ENCODE results near the gene ATRAID. TPM values are rescaled to one million over a fixed set of nuclear protein-coding genes. Genes with fewer than 3 reads are reported as not detected.
A peak's percentile ranks its signal among the peaks of the same experiment; 100 is the strongest.
"Not testable (repeated sequence)": the region's sequence is repeated elsewhere in the genome, so short reads cannot be mapped to it uniquely, and the experiment has no call there.

ATRAID gene
- total RNA-seq, 1 experiment from 2014 or later, result 196 TPM

GRCh38 chr2:27194538-27195354 lies 17.1 kb upstream of the ATRAID start:
- peak; percentile 45 for DNase-seq (ENCODE audit: low spot score)

- not testable (repeated sequence) for DNase-seq (ENCODE audit: low spot score)
Measured at GRCh38 chr2:27195799-27196198, 16.0 kb upstream of the ATRAID start.

GRCh38 chr2:27198068-27198467 lies 13.8 kb upstream of the ATRAID start:
- DNase-seq (ENCODE audit: low spot score), result not testable (repeated sequence)

GRCh38 chr2:27198627-27199026 lies 13.2 kb upstream of the ATRAID start:
- no peak for DNase-seq (ENCODE audit: low spot score)

GRCh38 chr2:27199241-27199640 lies 12.6 kb upstream of the ATRAID start:
- DNase-seq (ENCODE audit: low spot score), result no peak

GRCh38 chr2:27201675-27202074 lies 10.2 kb upstream of the ATRAID start:
- no peak for DNase-seq (ENCODE audit: low spot score)

- DNase-seq (ENCODE audit: low spot score), result no peak
Measured at GRCh38 chr2:27202854-27203253, 9.0 kb upstream of the ATRAID start.

GRCh38 chr2:27203741-27204140 lies 8.1 kb upstream of the ATRAID start:
- DNase-seq (ENCODE audit: low spot score), result no peak

- no peak for DNase-seq (ENCODE audit: low spot score)
Measured at GRCh38 chr2:27204566-27204965, 7.3 kb upstream of the ATRAID start.

- DNase-seq (ENCODE audit: low spot score), result no peak
Measured at GRCh38 chr2:27205206-27205605, 6.6 kb upstream of the ATRAID start.

GRCh38 chr2:27206346-27206745 lies 5.5 kb upstream of the ATRAID start:
- no peak for DNase-seq (ENCODE audit: low spot score)

- DNase-seq (ENCODE audit: low spot score), result no peak
Measured at GRCh38 chr2:27208486-27209050, 3.3 kb upstream of the ATRAID start.

- no peak for DNase-seq (ENCODE audit: low spot score)
Measured at GRCh38 chr2:27209621-27210401, 2.0 kb upstream of the ATRAID start.

- no peak for DNase-seq (ENCODE audit: low spot score)
Measured at GRCh38 chr2:27211241-27211942, 449 bp upstream of the ATRAID start.

- no peak for DNase-seq (ENCODE audit: low spot score)
Measured at GRCh38 chr2:27212626-27213471, 1.0 kb downstream of the ATRAID start.

GRCh38 chr2:27214941-27215340 lies 3.1 kb downstream of the ATRAID start:
- DNase-seq (ENCODE audit: low spot score), result no peak

GRCh38 chr2:27216416-27217137 lies 4.7 kb downstream of the ATRAID start:
- DNase-seq (ENCODE audit: low spot score), result no peak

GRCh38 chr2:27217173-27218121 lies 5.6 kb downstream of the ATRAID start, which contains the start of gene CAD:
Gene CAD, plus strand, starts transcription at chr2:27217369. Its CDS starts 183 bp downstream, at chr2:27217552.
- DNase-seq (ENCODE audit: low spot score), result peak; percentile 47

GRCh38 chr2:27218614-27219013 lies 6.8 kb downstream of the ATRAID start:
- DNase-seq (ENCODE audit: low spot score), result no peak
